ENCODE data around the gene AGPAT1. TPM values are rescaled to one million over a fixed set of nuclear protein-coding genes. Genes with fewer than 3 reads are reported as not detected.
A peak's percentile ranks its signal among the peaks of the same experiment; 100 is the strongest.

AGPAT1 gene
- total and polyA plus RNA-seq, 2 of the 8 experiments (the other 6 are each of a cell fraction or from before 2014, with no cell fraction given) = 96.0 to 222 TPM

GRCh38 chr6:32202186-32202585 is 26.3 kb upstream of the AGPAT1 start:
- H3K18ac ChIP-seq (ENCODE audit: extremely low read depth, low read length) = no peak overlapping the region
- no peak overlapping the region for H2AK5ac ChIP-seq (ENCODE audit: low read depth, low read length)
- no peak overlapping the region for H2BK120ac ChIP-seq (replicated peaks; ENCODE audit: low read depth, low read length)
- no peak overlapping the region for H4K91ac ChIP-seq (replicated peaks; ENCODE audit: insufficient read length, low read length)
- no peak for TF ChIP-seq HDAC2 (IDR thresholded peaks at IDR 0.05; ENCODE audit: borderline replicate concordance in 1 of 2, low read depth in 2 of 2, low read length in 2 of 2)
- TF ChIP-seq ASH2L (IDR thresholded peaks at IDR 0.05; ENCODE audit: low read length) = no peak
- TF ChIP-seq BRCA1 (IDR thresholded peaks at IDR 0.05; ENCODE audit: low read depth, low read length) = no peak
- no peak for TF ChIP-seq SP4 (IDR thresholded peaks at IDR 0.05; ENCODE audit: low read length)
- TF ChIP-seq TBP (IDR thresholded peaks at IDR 0.05; ENCODE audit: low read depth, low read length) = no peak
- no peak for TF ChIP-seq CTBP2 (IDR thresholded peaks at IDR 0.05; ENCODE audit: borderline replicate concordance, insufficient read depth, insufficient read length, low read length)
- no peak for TF ChIP-seq PHF8 (conservative IDR thresholded peaks at IDR 0.05; ENCODE audit: low read depth, low read length)
- no peak for TF ChIP-seq KDM5A (IDR thresholded peaks at IDR 0.05; ENCODE audit: low read length)
- no peak for TF ChIP-seq RAD21 (IDR thresholded peaks at IDR 0.05 in 1 of 2, conservative IDR thresholded peaks at IDR 0.05 in 1 of 2; ENCODE audit: low read depth in 2 of 2, low read length in 2 of 2)
- TF ChIP-seq CBX8 (IDR thresholded peaks at IDR 0.05; ENCODE audit: borderline replicate concordance, low read depth, low read length) = no peak
- no peak for TF ChIP-seq TEAD4 (IDR thresholded peaks at IDR 0.05; ENCODE audit: low read depth, low read length)
- no peak for TF ChIP-seq EP300 (IDR thresholded peaks at IDR 0.05; ENCODE audit: borderline replicate concordance in 1 of 2, low read depth in 2 of 2, low read length in 2 of 2)
- no peak for TF ChIP-seq SIX5 (IDR thresholded peaks at IDR 0.05; ENCODE audit: low read depth, low read length)
- H2BK5ac ChIP-seq (ENCODE audit: low read depth, low read length) = peak overlapping the region; percentile 49; the same call in 1 of the 2 replicates
- FAIRE-seq = no peak
- H3K27me3 ChIP-seq (replicated peaks in 1 of 4; ENCODE audit: control insufficient read depth in 3 of 4, extremely low read depth in 1 of 4, insufficient read depth in 3 of 4, low read length in 3 of 4) = no peaks in the 10 kb centered on the region
- H3K4me2 ChIP-seq (ENCODE audit: insufficient read depth in 1 of 2, low read depth in 2 of 2, low read length in 2 of 2) = no peak overlapping the region
- no peak for DNase-seq (ENCODE audit: low read depth in 1 of 2, low spot score in 2 of 2)
- H4K8ac ChIP-seq (ENCODE audit: extremely low read depth, insufficient read depth, low read length) = no peak overlapping the region
- H3K9me3 ChIP-seq (ENCODE audit: insufficient read depth in 2 of 2, low read depth in 1 of 2, low read length in 1 of 2) = no peaks in the 10 kb centered on the region
- H3K27ac ChIP-seq (ENCODE audit: low read depth, low read length) = no peak overlapping the region
- no peaks in the 10 kb centered on the region for H3K36me3 ChIP-seq (ENCODE audit: control insufficient read depth in 2 of 4, insufficient read depth in 4 of 4, low read length in 3 of 4)
- H3K4me3 ChIP-seq (ENCODE audit: extremely low read depth in 1 of 4, insufficient read depth in 2 of 4, low read depth in 3 of 4, low read length in 4 of 4) = no peak overlapping the region
- no peak overlapping the region for H2BK12ac ChIP-seq (ENCODE audit: low read depth, low read length)
- ChIA-PET CTCF (ENCODE audit: partially characterized antibody) (interaction anchor here (1.8 kb wide), 1 partner anchor 19 kb away, joined by 3 read pairs; no protein-coding TSS in a partner anchor), POLR2A (ENCODE audit: partially characterized antibody) (interaction anchor here (1.4 kb wide), 2 partner anchors 14 to 17 kb away, joined by 3 to 4 read pairs; no protein-coding TSS in a partner anchor)
- no peaks in the 10 kb centered on the region for H4K20me1 ChIP-seq (replicated peaks in 1 of 2; ENCODE audit: control insufficient read depth in 1 of 2, insufficient read depth in 2 of 2, low read length in 2 of 2)
- no peak overlapping the region for H3K23ac ChIP-seq (ENCODE audit: insufficient read length)
- H3K4me1 ChIP-seq (replicated peaks in 1 of 4; ENCODE audit: control insufficient read depth in 3 of 4, insufficient read depth in 4 of 4, low read length in 3 of 4) = peaks cover 0 to 6% (median 2%) of the 10 kb centered on the region in 4 experiments; a peak in 4 of 7 replicates
- no peak overlapping the region for H2BK15ac ChIP-seq (ENCODE audit: low read length)
- no peaks in the 10 kb centered on the region for H3K23me2 ChIP-seq (ENCODE audit: low read depth, low read length)
- no peak overlapping the region for H3K56ac ChIP-seq (replicated peaks; ENCODE audit: insufficient read length, low read depth, low read length)
- no peak overlapping the region for H2AFZ ChIP-seq (ENCODE audit: low read length)
- H2BK20ac ChIP-seq (ENCODE audit: low read length) = no peak overlapping the region
- no peak overlapping the region for H3K9ac ChIP-seq (replicated peaks in 1 of 4; ENCODE audit: extremely low read depth in 1 of 4, low read depth in 3 of 4, low read length in 3 of 4)
- no peak overlapping the region for H3K4ac ChIP-seq (replicated peaks; ENCODE audit: insufficient read length, low read depth, low read length)
- 77% methylated on average over 9 of the region's 9 CpGs; no CpG with 5 or more reads in 1 of the 2 experiments for WGBS, 2 experiments (ENCODE audit: extremely low coverage in 1 of 2, insufficient coverage in 1 of 2, insufficient read length in 1 of 2, insufficient replicate concordance in 2 of 2, low coverage in 1 of 2, low lambda C conversion rate in 2 of 2, missing lambda C conversion rate in 1 of 2)
- H4K5ac ChIP-seq (ENCODE audit: insufficient read length, low read depth, low read length) = no peak overlapping the region
- no peaks in the 10 kb centered on the region for H3K79me2 ChIP-seq (ENCODE audit: control insufficient read depth in 1 of 2, insufficient read depth in 2 of 2, low read length in 2 of 2)
- no peak overlapping the region for H3K14ac ChIP-seq (ENCODE audit: insufficient read length)
- no peaks in the 10 kb centered on the region for H3K79me1 ChIP-seq (ENCODE audit: low read depth, low read length)
